H9 (cell line): ENCODE measurements around the gene TDP2. TPM values are rescaled to one million over a fixed set of nuclear protein-coding genes. Genes with fewer than 3 reads are reported as not detected.

Experiments
- DNase-seq: peaks from one replicate; pipeline ENCODE4 v3.0.0-alpha.2; 2017
- H2AFZ ChIP-seq: one replicate; pipeline ENCODE4 v1.6.1; 2013; ENCODE audit warnings: mild to moderate bottlenecking, low read length, control low read depth, moderate library complexity
- H2AK5ac ChIP-seq: 2 replicates; pipeline ENCODE4 v1.6.1; 2013; ENCODE audit warnings: low read length, control low read depth, mixed read lengths; ENCODE audit not compliant: insufficient read length
- H2BK120ac ChIP-seq: one replicate; pipeline ENCODE4 v1.6.1; 2013; ENCODE audit warnings: low read depth, mild to moderate bottlenecking, low read length, control low read depth, inconsistent platforms; ENCODE audit not compliant: poor library complexity, severe bottlenecking
- H2BK12ac ChIP-seq: 2 replicates; pipeline ENCODE4 v1.6.1; 2013; ENCODE audit warnings: low read length, control low read depth, mixed read lengths, low read depth; ENCODE audit not compliant: insufficient read length
- H2BK15ac ChIP-seq: 2 replicates; pipeline ENCODE4 v1.6.1; 2013; ENCODE audit warnings: low read depth, low read length, control low read depth
- H2BK20ac ChIP-seq: one replicate; pipeline ENCODE4 v1.6.1; 2013; ENCODE audit warnings: low read depth, mild to moderate bottlenecking, low read length, control low read depth, inconsistent platforms; ENCODE audit not compliant: poor library complexity, severe bottlenecking
- H2BK5ac ChIP-seq: 2 replicates; pipeline ENCODE4 v1.6.1; 2013; ENCODE audit warnings: low read length, control low read depth, mixed read lengths; ENCODE audit not compliant: insufficient read length
- H3K14ac ChIP-seq: 2 replicates; pipeline ENCODE4 v1.6.1; 2013; ENCODE audit warnings: low read length, control low read depth; ENCODE audit not compliant: insufficient read depth
- H3K18ac ChIP-seq: 2 replicates; pipeline ENCODE4 v1.6.1; 2013; ENCODE audit warnings: low read depth, mild to moderate bottlenecking, mixed read lengths, low read length, control low read depth; ENCODE audit not compliant: insufficient read length
- H3K23ac ChIP-seq: 2 replicates; pipeline ENCODE4 v1.6.1; 2013; ENCODE audit warnings: low read length, control low read depth, mixed read lengths, low read depth; ENCODE audit not compliant: insufficient read length
- H3K23me2 ChIP-seq: 2 replicates; pipeline ENCODE4 v1.6.1; 2013; ENCODE audit warnings: low read depth, mild to moderate bottlenecking, mixed read lengths, low read length, control low read depth; ENCODE audit not compliant: insufficient read length, poor library complexity, severe bottlenecking
- H3K27ac ChIP-seq: 2 replicates; pipeline ENCODE4 v1.5.1; 2013; ENCODE audit warnings: low read length, control low read depth, mixed read lengths, low read depth; ENCODE audit not compliant: insufficient read length
- H3K27me3 ChIP-seq: 2 replicates; pipeline ENCODE4 v1.6.1; 2013; ENCODE audit warnings: low read length, control low read depth, inconsistent platforms; ENCODE audit not compliant: insufficient read depth
- H3K4ac ChIP-seq: 2 replicates; pipeline ENCODE4 v1.6.1; 2013; ENCODE audit warnings: low read depth, mild to moderate bottlenecking, control low read depth, inconsistent platforms, low read length, moderate library complexity
- H3K4me1 ChIP-seq: 2 replicates; pipeline ENCODE4 v1.6.1; 2013; ENCODE audit warnings: low read length, control low read depth, inconsistent platforms; ENCODE audit not compliant: insufficient read depth
- H3K4me2 ChIP-seq: 2 replicates; pipeline ENCODE4 v1.6.1; 2013; ENCODE audit warnings: low read length, control low read depth, mixed read lengths; ENCODE audit not compliant: insufficient read length, insufficient read depth
- H3K56ac ChIP-seq: 2 replicates; pipeline ENCODE4 v1.6.1; 2013; ENCODE audit warnings: low read depth, mild to moderate bottlenecking, mixed read lengths, low read length, control low read depth; ENCODE audit not compliant: insufficient read length
- H3K79me1 ChIP-seq: 2 replicates; pipeline ENCODE4 v1.6.1; 2013; ENCODE audit warnings: low read depth, mild to moderate bottlenecking, moderate library complexity, low read length, control low read depth, inconsistent platforms; ENCODE audit not compliant: insufficient read depth, poor library complexity, severe bottlenecking
- H3K79me2 ChIP-seq: 2 replicates; pipeline ENCODE4 v1.6.1; 2013; ENCODE audit warnings: low read length, control low read depth, inconsistent platforms; ENCODE audit not compliant: insufficient read depth
- H3K9ac ChIP-seq: 2 replicates; pipeline ENCODE4 v1.6.1; 2013; ENCODE audit warnings: low read length, control low read depth, mixed read lengths; ENCODE audit not compliant: insufficient read length; ENCODE audit errors: extremely low read depth
- H3K9me3 ChIP-seq: one replicate; pipeline ENCODE4 v1.6.1; 2013; ENCODE audit warnings: low read depth, low read length, inconsistent platforms; ENCODE audit not compliant: control insufficient read depth
- H3T11ph ChIP-seq: one replicate; pipeline ENCODE4 v1.6.1; 2013; ENCODE audit warnings: mild to moderate bottlenecking, low read length, control low read depth, inconsistent platforms
- H4K20me1 ChIP-seq: one replicate; pipeline ENCODE4 v1.6.1; 2013; ENCODE audit not compliant: control insufficient read depth, insufficient read length, insufficient read depth
- H4K5ac ChIP-seq: 2 replicates; pipeline ENCODE4 v1.6.1; 2013; ENCODE audit warnings: low read depth, mild to moderate bottlenecking, mixed read lengths, low read length, control low read depth; ENCODE audit not compliant: insufficient read length
- H4K8ac ChIP-seq: replicated peaks from 2 replicates; pipeline ENCODE4 v1.6.1; 2013; ENCODE audit warnings: low read length, control low read depth, mixed read lengths, low read depth; ENCODE audit not compliant: insufficient read length
- H4K91ac ChIP-seq: 2 replicates; pipeline ENCODE4 v1.6.1; 2013; ENCODE audit warnings: low read depth, mild to moderate bottlenecking, moderate library complexity, mixed read lengths, low read length, control low read depth; ENCODE audit not compliant: insufficient read length
- H3K27ac Mint-ChIP-seq, 3 experiments: 2 replicates in 2 of 3; 3 replicates in 1 of 3; pipeline ENCODE4 v1.8.0; 2020 to 2021; ENCODE audit warnings: mixed read lengths in 3 of 3, mild to moderate bottlenecking in 1 of 3, moderate library complexity in 1 of 3
- H3K27me3 Mint-ChIP-seq: 2 replicates; pipeline ENCODE4 v1.8.0; 2021; ENCODE audit warnings: low read depth, mild to moderate bottlenecking, moderate library complexity, mixed read lengths
- H3K36me3 Mint-ChIP-seq, 3 experiments: 2 replicates in 2 of 3; 3 replicates in 1 of 3; pipeline ENCODE4 v1.8.0; 2020 to 2021; ENCODE audit warnings: low read depth in 3 of 3, mixed read lengths in 3 of 3; ENCODE audit not compliant: insufficient read depth in 1 of 3
- H3K4me1 Mint-ChIP-seq, 2 experiments: 2 replicates each; pipeline ENCODE4 v1.8.0; 2020; ENCODE audit warnings: mixed read lengths in 2 of 2
- H3K4me3 Mint-ChIP-seq, 2 experiments: 2 replicates in 1 of 2; 3 replicates in 1 of 2; pipeline ENCODE4 v1.8.0; 2020 to 2021; ENCODE audit warnings: mild to moderate bottlenecking in 2 of 2, mixed read lengths in 2 of 2, moderate library complexity in 1 of 2
- H3K9me3 Mint-ChIP-seq, 2 experiments: 2 replicates in 1 of 2; 3 replicates in 1 of 2; pipeline ENCODE4 v1.8.0; 2020; ENCODE audit warnings: mild to moderate bottlenecking in 2 of 2, mixed read lengths in 2 of 2, moderate library complexity in 1 of 2
- WGBS: extraction: QIAGEN DNeasy Blood & Tissue Kit; methylation state at CpG from one replicate; pipeline ENCODE4 v1.1.7; 2013; ENCODE audit warnings: missing lambda C conversion rate, low lambda C conversion rate, mixed read lengths; ENCODE audit not compliant: insufficient read length; ENCODE audit errors: extremely low coverage; 5-methylcytosine and 5-hydroxymethylcytosine counted together
- total RNA-seq: library from RNA; stranded (reverse); gene quantifications from 2 replicates; pipeline ENCODE4 v1.2.1, GENCODE V29; 2021
- TF ChIP-seq, protein P1 (sequence below): fragments of 200-600 bp; sonication (generic); conservative IDR thresholded peaks from 3 replicates; pipeline ENCODE4 v1.8.0; 2021; ENCODE audit warnings: antibody characterized with exemption, mild to moderate bottlenecking

Gene TDP2
- total RNA-seq, 1 experiment from 2014 or later = 55.6 TPM

DNA sequence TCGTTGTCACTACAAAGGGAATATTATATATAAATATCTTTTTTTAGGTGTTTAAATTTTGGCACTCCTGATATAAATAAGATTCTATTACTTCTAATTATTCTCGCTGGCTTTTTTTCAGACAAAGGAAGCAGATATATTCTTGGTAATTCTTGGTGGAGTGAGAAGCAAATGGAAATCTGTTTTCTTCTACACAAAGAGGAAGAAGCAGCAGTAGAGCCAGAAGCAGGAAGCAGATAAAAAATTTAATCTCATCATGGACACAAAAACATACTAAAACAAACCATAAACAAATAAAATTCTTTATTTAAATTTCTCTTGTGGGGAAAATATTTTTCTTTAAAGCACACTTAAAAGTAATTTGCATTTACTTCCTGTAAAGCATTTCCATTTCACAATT lies 17.0 kb downstream of the TDP2 start:
- Histone ChIP-seq H3K23me2 (peaks cover 8% of the 10 kb centered on the region), H2BK120ac (no peak overlapping the region), H2BK15ac (no peak overlapping the region), H3K27me3 (no peaks in the 10 kb centered on the region), H3K56ac (no peak overlapping the region), H3K9me3 (no peaks in the 10 kb centered on the region), H3T11ph (no peak overlapping the region), H4K91ac (no peak overlapping the region), H4K5ac (no peak overlapping the region), H3K9ac (no peak overlapping the region), H2AK5ac (no peak overlapping the region), H2BK12ac (no peak overlapping the region), H2BK5ac (no peak overlapping the region), H3K14ac (no peak overlapping the region), H2AFZ (no peak overlapping the region), H3K18ac (no peak overlapping the region), H4K8ac (no peak overlapping the region), H2BK20ac (no peak overlapping the region), H3K27ac (no peak overlapping the region), H3K79me1 (no peaks in the 10 kb centered on the region), H3K79me2 (no peaks in the 10 kb centered on the region), H3K4ac (no peak overlapping the region), H3K4me1 (no peaks in the 10 kb centered on the region; the same call in 1 of the 2 replicates), H3K23ac (no peak overlapping the region), H3K4me2 (no peak overlapping the region), H4K20me1 (no peaks in the 10 kb centered on the region)
- Mint-ChIP-seq H3K4me3 (no peak overlapping the region), H3K9me3 (no peaks in the 10 kb centered on the region), H3K27me3 (peaks cover 4% of the 10 kb centered on the region), H3K4me1 (peaks cover 11% of the 10 kb centered on the region in 2 experiments), H3K36me3 (peaks cover 16 to 35% (median 34%) of the 10 kb centered on the region in 3 experiments; a peak in 6 of 7 replicates), H3K27ac (no peak overlapping the region; a peak in 1 of 7 replicates)
- WGBS = no CpG with 5 or more reads among the region's 2 CpGs
- DNase-seq = no peak
- TF ChIP-seq, protein P1, sequence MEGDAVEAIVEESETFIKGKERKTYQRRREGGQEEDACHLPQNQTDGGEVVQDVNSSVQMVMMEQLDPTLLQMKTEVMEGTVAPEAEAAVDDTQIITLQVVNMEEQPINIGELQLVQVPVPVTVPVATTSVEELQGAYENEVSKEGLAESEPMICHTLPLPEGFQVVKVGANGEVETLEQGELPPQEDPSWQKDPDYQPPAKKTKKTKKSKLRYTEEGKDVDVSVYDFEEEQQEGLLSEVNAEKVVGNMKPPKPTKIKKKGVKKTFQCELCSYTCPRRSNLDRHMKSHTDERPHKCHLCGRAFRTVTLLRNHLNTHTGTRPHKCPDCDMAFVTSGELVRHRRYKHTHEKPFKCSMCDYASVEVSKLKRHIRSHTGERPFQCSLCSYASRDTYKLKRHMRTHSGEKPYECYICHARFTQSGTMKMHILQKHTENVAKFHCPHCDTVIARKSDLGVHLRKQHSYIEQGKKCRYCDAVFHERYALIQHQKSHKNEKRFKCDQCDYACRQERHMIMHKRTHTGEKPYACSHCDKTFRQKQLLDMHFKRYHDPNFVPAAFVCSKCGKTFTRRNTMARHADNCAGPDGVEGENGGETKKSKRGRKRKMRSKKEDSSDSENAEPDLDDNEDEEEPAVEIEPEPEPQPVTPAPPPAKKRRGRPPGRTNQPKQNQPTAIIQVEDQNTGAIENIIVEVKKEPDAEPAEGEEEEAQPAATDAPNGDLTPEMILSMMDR = no peak
